Muscle layer of colon (tissue), 2 donors: ENCODE results near the gene CAPZA2.
"Not testable (repeated sequence)": the region's sequence is repeated elsewhere in the genome, so short reads cannot be mapped to it uniquely, and the experiment has no call there.

Experiments used
- H3K27ac ChIP-seq: one replicate; pipeline ENCODE4 v1.7.0; 2013; ENCODE audit warnings: low read depth, mild to moderate bottlenecking, low read length, moderate library complexity
- H3K27me3 ChIP-seq, 2 donors: one replicate each; pipeline ENCODE4 v1.7.0; 2013; ENCODE audit warnings: low read length in 2 of 2, mild to moderate bottlenecking in 2 of 2; ENCODE audit not compliant: insufficient read depth in 2 of 2, control insufficient read depth in 1 of 2
- H3K36me3 ChIP-seq: one replicate; pipeline ENCODE4 v1.7.0; 2013; ENCODE audit warnings: mild to moderate bottlenecking, low read length; ENCODE audit not compliant: insufficient read depth
- H3K4me1 ChIP-seq: one replicate; pipeline ENCODE4 v1.7.0; 2013; ENCODE audit warnings: mild to moderate bottlenecking, low read length; ENCODE audit not compliant: insufficient read depth
- H3K4me3 ChIP-seq, 2 donors: one replicate each; pipeline ENCODE4 v1.7.0; 2013; ENCODE audit warnings: low read length in 2 of 2, low read depth in 1 of 2, mild to moderate bottlenecking in 1 of 2, moderate library complexity in 1 of 2
- H3K9ac ChIP-seq: one replicate; pipeline ENCODE4 v1.7.0; 2013; ENCODE audit warnings: low read length
- H3K9me3 ChIP-seq: one replicate; pipeline ENCODE4 v1.7.0; 2013; ENCODE audit warnings: mild to moderate bottlenecking, low read length
- donor health status: abdominal sarcoma.
- donor health status: Adenocarcinoma of cecum.

CAPZA2 gene

GRCh38 chr7:116922545-116922944 lies 60.2 kb downstream of the CAPZA2 start:
- Histone ChIP-seq H3K4me3 (no peak overlapping the region), H3K9me3 (no peaks in the 10 kb centered on the region), H3K36me3 (peaks cover 23% of the 10 kb centered on the region), H3K27me3 (no peaks in the 10 kb centered on the region), H3K4me1 (no peaks in the 10 kb centered on the region), H3K9ac (no peak overlapping the region), H3K27ac (no peak overlapping the region)

- H3K9ac ChIP-seq, result no peak overlapping the region
- no peaks in the 10 kb centered on the region for H3K27me3 ChIP-seq
- no peak overlapping the region for H3K4me3 ChIP-seq
- no peak overlapping the region for H3K27ac ChIP-seq
- no peaks in the 10 kb centered on the region for H3K4me1 ChIP-seq
- peaks cover 9% of the 10 kb centered on the region for H3K36me3 ChIP-seq
- no peaks in the 10 kb centered on the region for H3K9me3 ChIP-seq
Observed at GRCh38 chr7:116924741-116925140, 62.4 kb downstream of the CAPZA2 start.

GRCh38 chr7:116929021-116929420 lies 66.6 kb downstream of the CAPZA2 start:
- no peak overlapping the region for H3K27ac ChIP-seq
- H3K4me3 ChIP-seq, result no peak overlapping the region
- H3K36me3 ChIP-seq, result no peaks in the 10 kb centered on the region
- no peaks in the 10 kb centered on the region for H3K27me3 ChIP-seq
- H3K4me1 ChIP-seq, result no peaks in the 10 kb centered on the region
- no peaks in the 10 kb centered on the region for H3K9me3 ChIP-seq
- no peak overlapping the region for H3K9ac ChIP-seq

GRCh38 chr7:116929914-116930913 lies 67.8 kb downstream of the CAPZA2 start:
- Histone ChIP-seq H3K9me3 (no peaks in the 10 kb centered on the region), H3K27me3 (no peaks in the 10 kb centered on the region), H3K4me1 (no peaks in the 10 kb centered on the region), H3K27ac (no peak overlapping the region), H3K36me3 (no peaks in the 10 kb centered on the region), H3K4me3 (no peak overlapping the region), H3K9ac (no peak overlapping the region)

GRCh38 chr7:116932566-116932965 lies 70.2 kb downstream of the CAPZA2 start:
- Histone ChIP-seq H3K27ac (no peak overlapping the region), H3K4me3 (no peak overlapping the region), H3K36me3 (no peaks in the 10 kb centered on the region), H3K27me3 (no peaks in the 10 kb centered on the region), H3K4me1 (no peaks in the 10 kb centered on the region), H3K9me3 (no peaks in the 10 kb centered on the region), H3K9ac (no peak overlapping the region)

GRCh38 chr7:116933465-116933864 lies 71.1 kb downstream of the CAPZA2 start:
- Histone ChIP-seq H3K9me3 (no peaks in the 10 kb centered on the region), H3K27ac (no peak overlapping the region), H3K4me3 (no peak overlapping the region), H3K36me3 (no peaks in the 10 kb centered on the region), H3K9ac (no peak overlapping the region), H3K4me1 (no peaks in the 10 kb centered on the region), H3K27me3 (no peaks in the 10 kb centered on the region)

DNA sequence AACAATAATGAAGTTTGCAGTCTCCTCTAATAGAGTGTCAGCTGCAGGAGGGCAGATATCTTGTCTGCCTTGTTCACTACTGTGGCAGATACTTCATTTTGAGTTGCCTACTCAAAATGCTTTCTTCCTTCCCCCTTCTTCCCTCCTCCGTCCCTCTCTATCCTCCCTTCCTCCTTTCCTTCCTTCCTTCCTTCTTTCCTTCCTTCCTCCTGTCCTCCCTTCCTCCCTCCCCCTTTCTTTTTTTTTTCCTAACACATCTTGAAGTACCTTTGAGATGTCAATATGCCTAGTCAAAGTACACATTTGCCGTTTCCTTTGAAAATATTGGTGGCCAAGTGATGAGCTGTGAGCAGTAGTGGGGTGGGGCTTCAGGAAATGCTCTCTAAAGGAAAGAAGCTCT lies 72.2 kb downstream of the CAPZA2 start:
- Histone ChIP-seq H3K4me1 (no peaks in the 10 kb centered on the region), H3K36me3 (no peaks in the 10 kb centered on the region), H3K27ac (no peak overlapping the region), H3K27me3 (no peaks in the 10 kb centered on the region), H3K9me3 (no peaks in the 10 kb centered on the region), H3K4me3 (no peak overlapping the region), H3K9ac (no peak overlapping the region)

GRCh38 chr7:116936844-116937243 lies 74.5 kb downstream of the CAPZA2 start:
- not testable (repeated sequence) for H3K4me3 ChIP-seq, H3K9me3 ChIP-seq, H3K4me1 ChIP-seq, H3K9ac ChIP-seq, H3K36me3 ChIP-seq, H3K27ac ChIP-seq, H3K27me3 ChIP-seq

DNA sequence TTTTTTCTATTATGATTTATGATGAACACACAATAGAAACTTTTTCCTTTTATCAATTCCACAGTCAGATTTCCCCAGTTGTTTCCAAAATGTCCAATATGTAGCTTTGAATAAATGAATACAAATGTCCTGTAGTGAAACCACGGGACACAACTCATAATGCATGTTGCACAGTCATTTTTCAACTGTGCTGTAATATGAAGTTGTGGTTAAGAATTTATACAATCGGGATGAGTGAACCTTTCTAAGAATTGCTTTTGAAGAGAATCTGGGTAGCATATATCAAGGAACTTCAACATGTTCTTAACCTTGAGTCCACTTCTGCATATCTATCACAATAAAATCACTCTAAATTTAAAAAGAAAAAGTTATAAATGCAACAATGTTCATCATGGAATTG lies 76.3 kb downstream of the CAPZA2 start:
- Histone ChIP-seq H3K9me3 (no peaks in the 10 kb centered on the region), H3K27me3 (no peaks in the 10 kb centered on the region), H3K4me3 (no peak overlapping the region), H3K9ac (no peak overlapping the region), H3K4me1 (no peaks in the 10 kb centered on the region), H3K36me3 (no peaks in the 10 kb centered on the region), H3K27ac (no peak overlapping the region)

GRCh38 chr7:116940689-116941370 lies 78.4 kb downstream of the CAPZA2 start:
- H3K27ac ChIP-seq, result no peak overlapping the region
- H3K4me3 ChIP-seq, result no peak overlapping the region
- H3K4me1 ChIP-seq, result no peaks in the 10 kb centered on the region
- no peaks in the 10 kb centered on the region for H3K36me3 ChIP-seq
- no peaks in the 10 kb centered on the region for H3K9me3 ChIP-seq
- no peak overlapping the region for H3K9ac ChIP-seq
- no peaks in the 10 kb centered on the region for H3K27me3 ChIP-seq

- Histone ChIP-seq H3K27ac (no peak overlapping the region), H3K27me3 (no peaks in the 10 kb centered on the region)
Observed at GRCh38 chr7:116942504-116942903, 80.1 kb downstream of the CAPZA2 start.

More at GRCh38 chr7:116942504-116942903, 80.1 kb downstream of the CAPZA2 start:
- no peak overlapping the region for H3K4me3 ChIP-seq
- H3K4me1 ChIP-seq, result no peaks in the 10 kb centered on the region
- H3K36me3 ChIP-seq, result no peaks in the 10 kb centered on the region
- H3K9ac ChIP-seq, result no peak overlapping the region
- no peaks in the 10 kb centered on the region for H3K9me3 ChIP-seq
